GM23338 (cell line): ENCODE measurements around the gene ZNFX1.

Experiments
- EZH2 ChIP-seq: fragments of 200-600 bp; sonication (generic); IDR thresholded peaks from one replicate; pipeline ENCODE4 v1.8.0; 2017; ENCODE audit warnings: antibody characterized with exemption, mild to moderate bottlenecking, low read depth; ENCODE audit not compliant: unreplicated experiment
- JUNB ChIP-seq: IDR thresholded peaks from one replicate; pipeline ENCODE4 v1.6.1; 2016; ENCODE audit warnings: antibody characterized with exemption; ENCODE audit not compliant: unreplicated experiment
- TF ChIP-seq, protein P1 (sequence below), 2 experiments: fragments of 200-600 bp in 1 of 2; sonication (generic) in 1 of 2; conservative IDR thresholded peaks; 2 replicates each; pipeline versions ENCODE4 v1.5.1 to v1.6.1; 2016 to 2017; ENCODE audit warnings: antibody characterized with exemption in 2 of 2, low read depth in 2 of 2, mild to moderate bottlenecking in 2 of 2, moderate library complexity in 1 of 2
- TF ChIP-seq, protein P2 (sequence below): IDR thresholded peaks from 2 replicates; pipeline ENCODE4 v1.6.1; 2016; ENCODE audit warnings: antibody characterized with exemption

DNA sequence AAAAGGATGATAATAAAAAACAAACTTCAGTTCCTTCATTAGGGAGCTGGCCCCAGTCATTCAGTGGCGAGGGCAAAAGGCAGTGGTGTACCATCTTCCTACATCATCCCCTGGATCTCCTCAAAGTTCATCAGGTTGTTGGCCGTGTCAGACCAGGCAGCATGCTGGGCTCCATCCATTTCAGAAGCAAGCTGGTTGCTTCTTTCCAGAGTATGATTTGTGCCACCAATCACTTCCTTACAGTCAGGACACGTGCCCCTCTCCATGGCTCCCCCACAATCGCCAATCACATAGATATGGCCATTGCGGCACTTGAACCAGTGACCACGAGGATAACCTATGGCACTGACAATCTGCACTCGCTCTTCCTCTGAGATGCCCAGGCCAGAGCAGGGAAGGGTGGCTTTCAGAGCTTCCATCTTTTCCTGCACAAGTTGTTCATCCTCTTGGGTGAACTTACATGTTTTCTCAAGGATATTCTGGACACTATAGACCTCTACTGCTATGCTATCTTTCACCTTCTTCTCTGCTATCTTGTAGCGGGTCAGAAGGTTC, 30.6 kb downstream of the ZNFX1 start:
- TF ChIP-seq, protein P1, sequence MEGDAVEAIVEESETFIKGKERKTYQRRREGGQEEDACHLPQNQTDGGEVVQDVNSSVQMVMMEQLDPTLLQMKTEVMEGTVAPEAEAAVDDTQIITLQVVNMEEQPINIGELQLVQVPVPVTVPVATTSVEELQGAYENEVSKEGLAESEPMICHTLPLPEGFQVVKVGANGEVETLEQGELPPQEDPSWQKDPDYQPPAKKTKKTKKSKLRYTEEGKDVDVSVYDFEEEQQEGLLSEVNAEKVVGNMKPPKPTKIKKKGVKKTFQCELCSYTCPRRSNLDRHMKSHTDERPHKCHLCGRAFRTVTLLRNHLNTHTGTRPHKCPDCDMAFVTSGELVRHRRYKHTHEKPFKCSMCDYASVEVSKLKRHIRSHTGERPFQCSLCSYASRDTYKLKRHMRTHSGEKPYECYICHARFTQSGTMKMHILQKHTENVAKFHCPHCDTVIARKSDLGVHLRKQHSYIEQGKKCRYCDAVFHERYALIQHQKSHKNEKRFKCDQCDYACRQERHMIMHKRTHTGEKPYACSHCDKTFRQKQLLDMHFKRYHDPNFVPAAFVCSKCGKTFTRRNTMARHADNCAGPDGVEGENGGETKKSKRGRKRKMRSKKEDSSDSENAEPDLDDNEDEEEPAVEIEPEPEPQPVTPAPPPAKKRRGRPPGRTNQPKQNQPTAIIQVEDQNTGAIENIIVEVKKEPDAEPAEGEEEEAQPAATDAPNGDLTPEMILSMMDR (conservative IDR thresholded peaks at IDR 0.05; ENCODE audit: low read depth in 2 of 2): no peak
- TF ChIP-seq JUNB (no peak), EZH2 (no peak)
- TF ChIP-seq, protein P2, sequence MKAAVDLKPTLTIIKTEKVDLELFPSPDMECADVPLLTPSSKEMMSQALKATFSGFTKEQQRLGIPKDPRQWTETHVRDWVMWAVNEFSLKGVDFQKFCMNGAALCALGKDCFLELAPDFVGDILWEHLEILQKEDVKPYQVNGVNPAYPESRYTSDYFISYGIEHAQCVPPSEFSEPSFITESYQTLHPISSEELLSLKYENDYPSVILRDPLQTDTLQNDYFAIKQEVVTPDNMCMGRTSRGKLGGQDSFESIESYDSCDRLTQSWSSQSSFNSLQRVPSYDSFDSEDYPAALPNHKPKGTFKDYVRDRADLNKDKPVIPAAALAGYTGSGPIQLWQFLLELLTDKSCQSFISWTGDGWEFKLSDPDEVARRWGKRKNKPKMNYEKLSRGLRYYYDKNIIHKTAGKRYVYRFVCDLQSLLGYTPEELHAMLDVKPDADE: no peak
